ENCODE data around the gene UGCG.

- TF ChIP-seq CTCF (conservative IDR thresholded peaks at IDR 0.05 in 1 of 2, IDR thresholded peaks at IDR 0.05 in 1 of 2; ENCODE audit: low read depth in 1 of 2, low read length in 2 of 2) (no peak), EZH2 (IDR thresholded peaks at IDR 0.05; ENCODE audit: low read length, missing control alignments) (no peak)
Measured at GRCh38 chr9:111871499-111871855, 25.1 kb upstream of the UGCG start.

All from fibroblast of lung (primary cell).